Lower leg skin (tissue), 3 donors: Measurements from ENCODE around the gene FATE1.

Experiments
- POLR2A ChIP-seq, 2 donors: fragments of 450-650 bp; IDR thresholded peaks; one replicate each; pipeline ENCODE4 v1.6.1; 2016 to 2017; ENCODE audit warnings: antibody characterized with exemption in 2 of 2, mild to moderate bottlenecking in 1 of 2, moderate library complexity in 1 of 2
- TF ChIP-seq, protein P1 (sequence below), 3 donors: fragments of 450-650 bp; IDR thresholded peaks; one replicate each; pipeline ENCODE4 v1.5.1; 2016; ENCODE audit warnings: antibody characterized with exemption in 3 of 3, mild to moderate bottlenecking in 3 of 3, moderate library complexity in 2 of 3

GRCh38 chrX:151726751-151727150, 10.9 kb downstream of the FATE1 start:
- TF ChIP-seq, protein P1, sequence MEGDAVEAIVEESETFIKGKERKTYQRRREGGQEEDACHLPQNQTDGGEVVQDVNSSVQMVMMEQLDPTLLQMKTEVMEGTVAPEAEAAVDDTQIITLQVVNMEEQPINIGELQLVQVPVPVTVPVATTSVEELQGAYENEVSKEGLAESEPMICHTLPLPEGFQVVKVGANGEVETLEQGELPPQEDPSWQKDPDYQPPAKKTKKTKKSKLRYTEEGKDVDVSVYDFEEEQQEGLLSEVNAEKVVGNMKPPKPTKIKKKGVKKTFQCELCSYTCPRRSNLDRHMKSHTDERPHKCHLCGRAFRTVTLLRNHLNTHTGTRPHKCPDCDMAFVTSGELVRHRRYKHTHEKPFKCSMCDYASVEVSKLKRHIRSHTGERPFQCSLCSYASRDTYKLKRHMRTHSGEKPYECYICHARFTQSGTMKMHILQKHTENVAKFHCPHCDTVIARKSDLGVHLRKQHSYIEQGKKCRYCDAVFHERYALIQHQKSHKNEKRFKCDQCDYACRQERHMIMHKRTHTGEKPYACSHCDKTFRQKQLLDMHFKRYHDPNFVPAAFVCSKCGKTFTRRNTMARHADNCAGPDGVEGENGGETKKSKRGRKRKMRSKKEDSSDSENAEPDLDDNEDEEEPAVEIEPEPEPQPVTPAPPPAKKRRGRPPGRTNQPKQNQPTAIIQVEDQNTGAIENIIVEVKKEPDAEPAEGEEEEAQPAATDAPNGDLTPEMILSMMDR (IDR thresholded peaks at IDR 0.05) = no peak
- TF ChIP-seq POLR2A (IDR thresholded peaks at IDR 0.05) = no peak
